Esophagus muscularis mucosa (tissue), 4 donors: ENCODE measurements around the gene UGT1A6. TPM values are rescaled to one million over a fixed set of nuclear protein-coding genes. Genes with fewer than 3 reads are reported as not detected.
"Not testable (repeated sequence)": the region's sequence is repeated elsewhere in the genome, so short reads cannot be mapped to it uniquely, and the experiment has no call there.

Experiments used
- DNase-seq: peaks from one replicate; pipeline ENCODE4 v3.0.0-alpha.2; 2017; ENCODE audit errors: extremely low spot score
- H3K27ac ChIP-seq, 4 donors: fragments of 200-600 bp; sonication (generic); replicated peaks in 1 of 4; 1 replicate in 3 of 4; 2 replicates in 1 of 4; pipeline ENCODE4 v1.5.1; 2016 to 2019; ENCODE audit warnings: mild to moderate bottlenecking in 1 of 4
- H3K27me3 ChIP-seq, 4 donors: fragments of 200-600 bp; sonication (generic); one replicate each; pipeline versions ENCODE4 v1.5.1 to v1.6.0; 2016 to 2019
- H3K36me3 ChIP-seq, 4 donors: fragments of 200-600 bp; sonication (generic); one replicate each; pipeline ENCODE4 v1.5.1; 2016 to 2019
- H3K4me1 ChIP-seq, 4 donors: fragments of 200-600 bp; sonication (generic); one replicate each; pipeline ENCODE4 v1.5.1; 2016 to 2019
- H3K4me3 ChIP-seq, 4 donors: fragments of 200-600 bp; sonication (generic); 1 replicate in 2 of 4; 2 replicates in 2 of 4; pipeline ENCODE4 v1.5.1; 2016 to 2019; ENCODE audit warnings: mild to moderate bottlenecking in 4 of 4, moderate library complexity in 1 of 4
- H3K9me3 ChIP-seq, 4 donors: fragments of 200-600 bp; sonication (generic); 1 replicate in 3 of 4; 2 replicates in 1 of 4; pipeline ENCODE4 v1.5.1; 2016 to 2019
- EP300 ChIP-seq: sonication (generic); formaldehyde crosslinking; IDR thresholded peaks from one replicate; pipeline ENCODE4 v1.6.1; 2017; ENCODE audit warnings: antibody characterized with exemption
- POLR2A ChIP-seq: fragments of 450-650 bp; IDR thresholded peaks from one replicate; pipeline ENCODE4 v1.6.1; 2017; ENCODE audit warnings: antibody characterized with exemption, moderate library complexity, mild to moderate bottlenecking, low read depth
- POLR2AphosphoS5 ChIP-seq, 2 donors: sonication (generic); formaldehyde crosslinking; IDR thresholded peaks; one replicate each; pipeline ENCODE4 v1.6.1; 2017; ENCODE audit warnings: antibody characterized with exemption in 2 of 2
- WGBS: methylation state at CpG from one replicate; pipeline ENCODE4 v1.1.5; 2018; 5-methylcytosine and 5-hydroxymethylcytosine counted together
- intact Hi-C: fragments of 100-400 bp; cut with DNase I; formaldehyde crosslinking; loops from one replicate; pipeline ENCODE4 v1.15.1; 2023
- total RNA-seq, 4 donors: library from RNA; depleted of rRNA; stranded (reverse); fragments of >200 nt; gene quantifications; one replicate each; pipeline versions ENCODE4 v1.1.0 to v1.2.1, GENCODE V29; 2016
- TF ChIP-seq, protein P1 (sequence below), 3 experiments: fragments of 200-600 bp in 2 of 3; fragments of 450-650 bp in 1 of 3; sonication (generic) in 2 of 3; IDR thresholded peaks; one replicate each; pipeline ENCODE4 v1.5.1; 2017 to 2019; ENCODE audit warnings: antibody characterized with exemption in 3 of 3, mild to moderate bottlenecking in 2 of 3, moderate library complexity in 1 of 3

Gene UGT1A6
- total RNA-seq, 4 donors from 2014 or later = not detected

DNA sequence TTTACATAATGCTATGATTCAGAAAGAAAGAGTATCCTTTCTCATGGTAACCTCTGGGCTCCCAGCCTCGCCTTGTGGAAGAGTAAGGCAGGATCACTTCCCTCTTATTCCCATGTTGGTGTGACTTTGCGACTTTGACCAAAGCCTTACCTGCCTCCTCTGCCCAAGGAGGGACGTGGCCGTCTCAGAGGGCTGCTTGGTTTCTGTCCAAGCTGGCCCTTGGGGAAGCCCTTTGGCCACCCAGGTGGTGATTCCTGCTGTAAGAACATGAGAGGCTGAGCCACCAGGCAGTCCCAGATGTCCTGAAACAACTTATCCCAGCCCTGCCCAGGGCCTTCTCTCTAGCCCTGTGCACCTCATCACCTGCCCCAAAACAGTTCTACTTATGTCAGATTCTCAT is 6.0 kb downstream of the UGT1A6 start:
- DNase-seq = no peak
- Histone ChIP-seq H3K36me3 (no peaks in the 10 kb centered on the region), H3K4me3 (no peak overlapping the region), H3K4me1 (no peaks in the 10 kb centered on the region), H3K9me3 (no peaks in the 10 kb centered on the region), H3K27ac (no peak overlapping the region), H3K27me3 (no peaks in the 10 kb centered on the region)
- 63% methylated on average over 4 of the region's 4 CpGs for WGBS
- TF ChIP-seq POLR2A = no peak
- intact Hi-C loops = no loop called here

- H3K27ac ChIP-seq = no peak overlapping the region
- H3K36me3 ChIP-seq = no peaks in the 10 kb centered on the region
- H3K9me3 ChIP-seq = no peaks in the 10 kb centered on the region
- intact Hi-C loops = no loop called here
- no peaks in the 10 kb centered on the region for H3K4me1 ChIP-seq
- TF ChIP-seq POLR2A (no peak), EP300 (no peak)
- DNase-seq = no peak
- WGBS = 86% methylated on average over 8 of the region's 8 CpGs
- H3K4me3 ChIP-seq = no peak overlapping the region
- H3K27me3 ChIP-seq = no peaks in the 10 kb centered on the region
Measured at GRCh38 chr2:233699424-233700027, 6.8 kb downstream of the UGT1A6 start.

GRCh38 chr2:233700028-233700635 is 7.4 kb downstream of the UGT1A6 start:
- H3K36me3 ChIP-seq = no peaks in the 10 kb centered on the region
- H3K4me1 ChIP-seq = no peaks in the 10 kb centered on the region
- TF ChIP-seq POLR2A (no peak), EP300 (no peak), POLR2AphosphoS5 (IDR thresholded peaks at IDR 0.05) (no peak)
- TF ChIP-seq, protein P1, sequence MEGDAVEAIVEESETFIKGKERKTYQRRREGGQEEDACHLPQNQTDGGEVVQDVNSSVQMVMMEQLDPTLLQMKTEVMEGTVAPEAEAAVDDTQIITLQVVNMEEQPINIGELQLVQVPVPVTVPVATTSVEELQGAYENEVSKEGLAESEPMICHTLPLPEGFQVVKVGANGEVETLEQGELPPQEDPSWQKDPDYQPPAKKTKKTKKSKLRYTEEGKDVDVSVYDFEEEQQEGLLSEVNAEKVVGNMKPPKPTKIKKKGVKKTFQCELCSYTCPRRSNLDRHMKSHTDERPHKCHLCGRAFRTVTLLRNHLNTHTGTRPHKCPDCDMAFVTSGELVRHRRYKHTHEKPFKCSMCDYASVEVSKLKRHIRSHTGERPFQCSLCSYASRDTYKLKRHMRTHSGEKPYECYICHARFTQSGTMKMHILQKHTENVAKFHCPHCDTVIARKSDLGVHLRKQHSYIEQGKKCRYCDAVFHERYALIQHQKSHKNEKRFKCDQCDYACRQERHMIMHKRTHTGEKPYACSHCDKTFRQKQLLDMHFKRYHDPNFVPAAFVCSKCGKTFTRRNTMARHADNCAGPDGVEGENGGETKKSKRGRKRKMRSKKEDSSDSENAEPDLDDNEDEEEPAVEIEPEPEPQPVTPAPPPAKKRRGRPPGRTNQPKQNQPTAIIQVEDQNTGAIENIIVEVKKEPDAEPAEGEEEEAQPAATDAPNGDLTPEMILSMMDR (IDR thresholded peaks at IDR 0.05) = no peak
- H3K27me3 ChIP-seq = no peaks in the 10 kb centered on the region
- no peaks in the 10 kb centered on the region for H3K9me3 ChIP-seq
- H3K4me3 ChIP-seq = no peak overlapping the region
- 54% methylated on average over 1 of the region's 1 CpG for WGBS
- no peak overlapping the region for H3K27ac ChIP-seq
- intact Hi-C loops = no loop called here
- DNase-seq = no peak

GRCh38 chr2:233700842-233701241 is 8.2 kb downstream of the UGT1A6 start:
- H3K9me3 ChIP-seq, intact Hi-C loops, H3K27me3 ChIP-seq, H3K4me3 ChIP-seq, H3K36me3 ChIP-seq, H3K27ac ChIP-seq, H3K4me1 ChIP-seq, DNase-seq: not testable (repeated sequence)
- 89% methylated on average over 5 of the region's 5 CpGs for WGBS

DNA sequence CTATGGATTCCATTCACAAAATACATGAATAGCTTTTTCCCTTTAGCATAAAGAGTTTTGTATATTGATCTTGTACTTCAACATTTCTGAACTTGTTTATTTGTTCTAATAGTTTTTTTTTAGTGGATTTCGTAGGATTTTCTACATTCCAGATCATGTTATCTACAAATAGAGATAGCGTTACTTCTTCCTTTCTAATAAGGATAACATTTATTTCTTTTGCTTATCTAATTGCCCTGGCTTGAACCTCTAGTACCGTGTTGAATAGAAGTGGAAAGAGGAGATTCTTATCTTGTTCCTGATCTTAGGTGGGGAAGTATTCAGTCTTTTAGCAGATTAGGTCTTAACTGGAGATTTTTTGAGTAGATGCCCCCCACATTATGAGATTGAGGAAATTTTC is 9.5 kb downstream of the UGT1A6 start:
- intact Hi-C loops = no loop called here
- DNase-seq = no peak
- Histone ChIP-seq H3K4me3 (no peak overlapping the region), H3K9me3 (no peaks in the 10 kb centered on the region), H3K27ac (no peak overlapping the region), H3K4me1 (no peaks in the 10 kb centered on the region), H3K27me3 (peaks cover 0 to 5% (median 0%) of the 10 kb centered on the region in 4 donors), H3K36me3 (no peaks in the 10 kb centered on the region)
- WGBS = 53% methylated on average over 3 of the region's 3 CpGs
- TF ChIP-seq EP300 = no peak
- no peak for TF ChIP-seq POLR2A
- no peak for TF ChIP-seq POLR2AphosphoS5 (IDR thresholded peaks at IDR 0.05)
- TF ChIP-seq, protein P1 (IDR thresholded peaks at IDR 0.05) = no peak

- Histone ChIP-seq H3K27me3 (peaks cover 0 to 6% (median 0%) of the 10 kb centered on the region in 4 donors), H3K4me3 (no peak overlapping the region), H3K27ac (no peak overlapping the region), H3K36me3 (no peaks in the 10 kb centered on the region), H3K9me3 (no peaks in the 10 kb centered on the region), H3K4me1 (no peaks in the 10 kb centered on the region)
- intact Hi-C loops = no loop called here
- WGBS = 60% methylated on average over 4 of the region's 4 CpGs
- no peak for TF ChIP-seq POLR2AphosphoS5 (IDR thresholded peaks at IDR 0.05)
- TF ChIP-seq EP300 = no peak
- no peak for TF ChIP-seq POLR2A
- TF ChIP-seq, protein P1 (IDR thresholded peaks at IDR 0.05) = no peak
- no peak for DNase-seq
Measured at GRCh38 chr2:233705911-233706506, 13.3 kb downstream of the UGT1A6 start.
